ENCODE data around the gene BTN1A1.
"Not testable (repeated sequence)": the region's sequence is repeated elsewhere in the genome, so short reads cannot be mapped to it uniquely, and the experiment has no call there.

BTN1A1 gene

GRCh38 chr6:26500102-26500501 lies at the start of gene BTN1A1:
Gene BTN1A1, plus strand, starts transcription at chr6:26500303. Its CDS starts 984 bp downstream, at chr6:26501287.
- Histone ChIP-seq H3K9me3 (ENCODE audit: insufficient read depth, low read depth, low read length) (no peaks in the 10 kb centered on the region), H3K27ac (ENCODE audit: low read length) (no peak within 1 kb of the TSS), H3K4me1 (ENCODE audit: insufficient read depth, low read length) (no peaks in the 10 kb centered on the region; the same call in 1 of the 2 replicates), H3K27me3 (ENCODE audit: insufficient read depth, low read length) (peaks cover 34% of the 10 kb centered on the region), H3K9ac (ENCODE audit: low read depth, low read length) (no peak within 1 kb of the TSS), H3K4me3 (ENCODE audit: low read length) (no peak within 1 kb of the TSS; the same call in 1 of the 2 replicates), H3K36me3 (ENCODE audit: insufficient read depth, low read depth, low read length) (no peaks in the 10 kb centered on the region)

- H3K4me1 ChIP-seq (ENCODE audit: insufficient read depth, low read length) = peaks cover 6% of the 10 kb centered on the region; the same call in 1 of the 2 replicates
- no peak overlapping the region for H3K4me3 ChIP-seq (ENCODE audit: low read length)
- H3K27me3 ChIP-seq (ENCODE audit: insufficient read depth, low read length) = no peaks in the 10 kb centered on the region
- H3K9ac ChIP-seq (ENCODE audit: low read depth, low read length) = no peak overlapping the region
- no peaks in the 10 kb centered on the region for H3K9me3 ChIP-seq (ENCODE audit: insufficient read depth, low read depth, low read length)
- no peak overlapping the region for H3K27ac ChIP-seq (ENCODE audit: low read length)
- no peaks in the 10 kb centered on the region for H3K36me3 ChIP-seq (ENCODE audit: insufficient read depth, low read depth, low read length)
These were observed 47.4 kb upstream of the BTN1A1 start for GRCh38 chr6:26452631-26453235.

GRCh38 chr6:26454631-26455030 lies 45.5 kb upstream of the BTN1A1 start:
- Histone ChIP-seq H3K27me3 (ENCODE audit: insufficient read depth, low read length) (no peaks in the 10 kb centered on the region), H3K27ac (ENCODE audit: low read length) (no peak overlapping the region), H3K36me3 (ENCODE audit: insufficient read depth, low read depth, low read length) (peaks cover 7% of the 10 kb centered on the region), H3K9me3 (ENCODE audit: insufficient read depth, low read depth, low read length) (no peaks in the 10 kb centered on the region), H3K4me1 (ENCODE audit: insufficient read depth, low read length) (peaks cover 6% of the 10 kb centered on the region; the same call in 1 of the 2 replicates), H3K4me3 (ENCODE audit: low read length) (no peak overlapping the region), H3K9ac (ENCODE audit: low read depth, low read length) (no peak overlapping the region)

- peaks cover 6% of the 10 kb centered on the region; the same call in 1 of the 2 replicates for H3K4me1 ChIP-seq (ENCODE audit: insufficient read depth, low read length)
- H3K4me3 ChIP-seq (ENCODE audit: low read length) = no peak overlapping the region
- H3K9ac ChIP-seq (ENCODE audit: low read depth, low read length) = no peak overlapping the region
- no peaks in the 10 kb centered on the region for H3K27me3 ChIP-seq (ENCODE audit: insufficient read depth, low read length)
- no peaks in the 10 kb centered on the region for H3K9me3 ChIP-seq (ENCODE audit: insufficient read depth, low read depth, low read length)
- H3K27ac ChIP-seq (ENCODE audit: low read length) = no peak overlapping the region
- peaks cover 15% of the 10 kb centered on the region for H3K36me3 ChIP-seq (ENCODE audit: insufficient read depth, low read depth, low read length)
These were observed 44.6 kb upstream of the BTN1A1 start for GRCh38 chr6:26455357-26455970.

- H3K9ac ChIP-seq (ENCODE audit: low read depth, low read length) = peak overlapping the region; percentile 94
- H3K9me3 ChIP-seq (ENCODE audit: insufficient read depth, low read depth, low read length) = no peaks in the 10 kb centered on the region
- H3K27me3 ChIP-seq (ENCODE audit: insufficient read depth, low read length) = no peaks in the 10 kb centered on the region
- peaks cover 6% of the 10 kb centered on the region; the same call in 1 of the 2 replicates for H3K4me1 ChIP-seq (ENCODE audit: insufficient read depth, low read length)
- peak overlapping the region; percentile 92 for H3K4me3 ChIP-seq (ENCODE audit: low read length)
- peak overlapping the region; percentile 92 for H3K27ac ChIP-seq (ENCODE audit: low read length)
- H3K36me3 ChIP-seq (ENCODE audit: insufficient read depth, low read depth, low read length) = peaks cover 28% of the 10 kb centered on the region
These were observed 42.8 kb upstream of the BTN1A1 start for GRCh38 chr6:26457264-26457805.

GRCh38 chr6:26457806-26458688 lies 42.1 kb upstream of the BTN1A1 start, which contains the start of gene BTN2A1:
Gene BTN2A1, plus strand, starts transcription at chr6:26457955. Its CDS starts 682 bp downstream, at chr6:26458637.
- H3K4me1 ChIP-seq (ENCODE audit: insufficient read depth, low read length) = peaks cover 6% of the 10 kb centered on the region; the same call in 1 of the 2 replicates
- H3K9ac ChIP-seq (ENCODE audit: low read depth, low read length) = peak within 1 kb of the TSS; percentile 94
- peaks cover 35% of the 10 kb centered on the region for H3K36me3 ChIP-seq (ENCODE audit: insufficient read depth, low read depth, low read length)
- H3K9me3 ChIP-seq (ENCODE audit: insufficient read depth, low read depth, low read length) = no peaks in the 10 kb centered on the region
- peak within 1 kb of the TSS; percentile 92 for H3K27ac ChIP-seq (ENCODE audit: low read length)
- no peaks in the 10 kb centered on the region for H3K27me3 ChIP-seq (ENCODE audit: insufficient read depth, low read length)
- H3K4me3 ChIP-seq (ENCODE audit: low read length) = peak within 1 kb of the TSS; percentile 92

GRCh38 chr6:26459023-26459810 lies 40.9 kb upstream of the BTN1A1 start:
- no peak overlapping the region for H3K9ac ChIP-seq (ENCODE audit: low read depth, low read length)
- H3K36me3 ChIP-seq (ENCODE audit: insufficient read depth, low read depth, low read length) = peaks cover 47% of the 10 kb centered on the region
- H3K4me1 ChIP-seq (ENCODE audit: insufficient read depth, low read length) = peaks cover 6% of the 10 kb centered on the region; the same call in 1 of the 2 replicates
- H3K27ac ChIP-seq (ENCODE audit: low read length) = no peak overlapping the region
- no peaks in the 10 kb centered on the region for H3K9me3 ChIP-seq (ENCODE audit: insufficient read depth, low read depth, low read length)
- H3K4me3 ChIP-seq (ENCODE audit: low read length) = no peak overlapping the region
- no peaks in the 10 kb centered on the region for H3K27me3 ChIP-seq (ENCODE audit: insufficient read depth, low read length)

GRCh38 chr6:26461353-26461752 lies 38.8 kb upstream of the BTN1A1 start:
- not testable (repeated sequence) for H3K27me3 ChIP-seq (ENCODE audit: insufficient read depth, low read length); H3K27ac ChIP-seq (ENCODE audit: low read length); H3K4me1 ChIP-seq (ENCODE audit: insufficient read depth, low read length); H3K9ac ChIP-seq (ENCODE audit: low read depth, low read length); H3K4me3 ChIP-seq (ENCODE audit: low read length); H3K9me3 ChIP-seq (ENCODE audit: insufficient read depth, low read depth, low read length)
- H3K36me3 ChIP-seq (ENCODE audit: insufficient read depth, low read depth, low read length) = peaks cover 68% of the 10 kb centered on the region

GRCh38 chr6:26464014-26464413 lies 36.1 kb upstream of the BTN1A1 start:
- Histone ChIP-seq H3K27ac (ENCODE audit: low read length) (no peak overlapping the region), H3K36me3 (ENCODE audit: insufficient read depth, low read depth, low read length) (peaks cover 93% of the 10 kb centered on the region), H3K4me1 (ENCODE audit: insufficient read depth, low read length) (no peaks in the 10 kb centered on the region), H3K4me3 (ENCODE audit: low read length) (no peak overlapping the region), H3K9ac (ENCODE audit: low read depth, low read length) (no peak overlapping the region), H3K9me3 (ENCODE audit: insufficient read depth, low read depth, low read length) (no peaks in the 10 kb centered on the region), H3K27me3 (ENCODE audit: insufficient read depth, low read length) (no peaks in the 10 kb centered on the region)

GRCh38 chr6:26464416-26465131 lies 35.5 kb upstream of the BTN1A1 start:
- Histone ChIP-seq H3K4me1 (ENCODE audit: insufficient read depth, low read length) (no peaks in the 10 kb centered on the region), H3K27ac (ENCODE audit: low read length) (no peak overlapping the region), H3K36me3 (ENCODE audit: insufficient read depth, low read depth, low read length) (peaks cover 90% of the 10 kb centered on the region), H3K4me3 (ENCODE audit: low read length) (no peak overlapping the region), H3K9me3 (ENCODE audit: insufficient read depth, low read depth, low read length) (no peaks in the 10 kb centered on the region), H3K27me3 (ENCODE audit: insufficient read depth, low read length) (no peaks in the 10 kb centered on the region), H3K9ac (ENCODE audit: low read depth, low read length) (no peak overlapping the region)

All from iPS-20b (cell line).